Parathyroid adenoma (tissue), 2 donors: ENCODE results near the gene SCAND1.
"Not testable (repeated sequence)": the region's sequence is repeated elsewhere in the genome, so short reads cannot be mapped to it uniquely, and the experiment has no call there.

Experiments
- H2AFZ ChIP-seq: fragments of 300-600 bp; sonication (generic); one replicate; pipeline ENCODE4 v1.7.0; 2017; ENCODE audit warnings: antibody characterized with exemption, mild to moderate bottlenecking
- H3K27ac ChIP-seq: fragments of 300-600 bp; sonication (generic); one replicate; pipeline ENCODE4 v1.7.0; 2017
- H3K27me3 ChIP-seq: fragments of 300-600 bp; sonication (generic); one replicate; pipeline ENCODE4 v1.7.0; 2017; ENCODE audit warnings: low read length; ENCODE audit not compliant: control insufficient read depth, insufficient read depth
- H3K36me3 ChIP-seq: fragments of 300-600 bp; sonication (generic); one replicate; pipeline ENCODE4 v1.7.0; 2017; ENCODE audit warnings: low read length; ENCODE audit not compliant: control insufficient read depth, insufficient read depth
- H3K4me1 ChIP-seq: fragments of 300-600 bp; sonication (generic); one replicate; pipeline ENCODE4 v1.7.0; 2017; ENCODE audit warnings: control low read depth
- H3K4me2 ChIP-seq: fragments of 300-600 bp; sonication (generic); one replicate; pipeline ENCODE4 v1.7.0; 2017; ENCODE audit warnings: low read length
- H3K4me3 ChIP-seq: fragments of 300-600 bp; sonication (generic); one replicate; pipeline ENCODE4 v1.7.0; 2017; ENCODE audit warnings: low read depth, low read length
- H3K79me2 ChIP-seq: fragments of 300-600 bp; sonication (generic); one replicate; pipeline ENCODE4 v1.7.0; 2017; ENCODE audit warnings: control low read depth
- H3K9ac ChIP-seq: fragments of 300-600 bp; sonication (generic); one replicate; pipeline ENCODE4 v1.7.0; 2017; ENCODE audit warnings: mild to moderate bottlenecking
- H3K9me3 ChIP-seq: fragments of 300-600 bp; sonication (generic); one replicate; pipeline ENCODE4 v1.7.0; 2017; ENCODE audit warnings: low read length; ENCODE audit not compliant: control insufficient read depth
- TF ChIP-seq, protein P1 (sequence below): fragments of 300-600 bp; sonication (generic); IDR thresholded peaks from one replicate; pipeline ENCODE4 v1.7.0; 2017; ENCODE audit warnings: antibody characterized with exemption, mild to moderate bottlenecking
- donor health status: primary hyperparathyroidism.

The SCAND1 gene

DNA sequence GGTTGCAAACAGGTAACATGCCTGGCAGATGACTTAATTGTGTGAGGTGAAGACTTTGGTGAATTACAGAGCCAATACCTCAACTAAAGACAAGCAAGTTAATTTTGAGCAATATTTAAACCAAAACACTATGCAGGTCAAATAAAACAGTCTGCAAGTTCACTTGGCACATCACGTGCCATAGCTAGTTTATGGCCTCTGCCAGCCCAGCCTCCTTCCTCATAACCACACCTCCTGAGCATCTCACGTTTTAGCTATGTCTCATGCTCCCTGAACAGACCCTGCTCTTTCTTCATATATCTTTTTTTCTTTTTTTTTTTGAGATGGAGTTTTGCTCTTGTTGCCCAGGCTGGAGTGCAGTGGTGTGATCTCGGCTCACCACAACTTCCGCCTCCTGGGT, 9.6 kb upstream of the SCAND1 start:
- no peaks in the 10 kb centered on the region for H3K27me3 ChIP-seq
- no peak overlapping the region for H3K4me2 ChIP-seq
- H2AFZ ChIP-seq: no peak overlapping the region
- H3K79me2 ChIP-seq: no peaks in the 10 kb centered on the region
- H3K4me1 ChIP-seq: no peaks in the 10 kb centered on the region
- no peaks in the 10 kb centered on the region for H3K9me3 ChIP-seq
- no peaks in the 10 kb centered on the region for H3K36me3 ChIP-seq
- H3K27ac ChIP-seq: no peak overlapping the region
- H3K9ac ChIP-seq: no peak overlapping the region
- H3K4me3 ChIP-seq: no peak overlapping the region
- TF ChIP-seq, protein P1, sequence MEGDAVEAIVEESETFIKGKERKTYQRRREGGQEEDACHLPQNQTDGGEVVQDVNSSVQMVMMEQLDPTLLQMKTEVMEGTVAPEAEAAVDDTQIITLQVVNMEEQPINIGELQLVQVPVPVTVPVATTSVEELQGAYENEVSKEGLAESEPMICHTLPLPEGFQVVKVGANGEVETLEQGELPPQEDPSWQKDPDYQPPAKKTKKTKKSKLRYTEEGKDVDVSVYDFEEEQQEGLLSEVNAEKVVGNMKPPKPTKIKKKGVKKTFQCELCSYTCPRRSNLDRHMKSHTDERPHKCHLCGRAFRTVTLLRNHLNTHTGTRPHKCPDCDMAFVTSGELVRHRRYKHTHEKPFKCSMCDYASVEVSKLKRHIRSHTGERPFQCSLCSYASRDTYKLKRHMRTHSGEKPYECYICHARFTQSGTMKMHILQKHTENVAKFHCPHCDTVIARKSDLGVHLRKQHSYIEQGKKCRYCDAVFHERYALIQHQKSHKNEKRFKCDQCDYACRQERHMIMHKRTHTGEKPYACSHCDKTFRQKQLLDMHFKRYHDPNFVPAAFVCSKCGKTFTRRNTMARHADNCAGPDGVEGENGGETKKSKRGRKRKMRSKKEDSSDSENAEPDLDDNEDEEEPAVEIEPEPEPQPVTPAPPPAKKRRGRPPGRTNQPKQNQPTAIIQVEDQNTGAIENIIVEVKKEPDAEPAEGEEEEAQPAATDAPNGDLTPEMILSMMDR: no peak

DNA sequence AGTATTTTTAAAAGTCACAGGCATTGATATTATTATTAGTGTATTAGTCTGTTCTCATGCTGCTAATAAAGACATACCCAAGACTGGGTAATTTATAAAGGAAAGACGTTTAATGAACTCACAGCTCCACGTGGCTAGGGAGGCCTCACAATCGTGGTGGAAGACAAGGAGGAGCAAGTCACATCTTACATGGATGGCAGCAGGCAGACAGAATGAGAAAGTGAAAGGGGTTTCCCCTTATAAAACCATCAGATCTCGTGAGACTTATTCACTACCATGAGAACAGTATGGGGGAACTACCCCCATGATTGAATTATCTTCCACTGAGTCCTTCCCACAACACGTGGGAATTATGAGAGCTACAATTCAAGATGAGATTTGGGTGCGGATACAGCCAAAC, 5.0 kb upstream of the SCAND1 start:
- not testable (repeated sequence) for H3K9ac ChIP-seq, H3K27me3 ChIP-seq, H3K27ac ChIP-seq

DNA sequence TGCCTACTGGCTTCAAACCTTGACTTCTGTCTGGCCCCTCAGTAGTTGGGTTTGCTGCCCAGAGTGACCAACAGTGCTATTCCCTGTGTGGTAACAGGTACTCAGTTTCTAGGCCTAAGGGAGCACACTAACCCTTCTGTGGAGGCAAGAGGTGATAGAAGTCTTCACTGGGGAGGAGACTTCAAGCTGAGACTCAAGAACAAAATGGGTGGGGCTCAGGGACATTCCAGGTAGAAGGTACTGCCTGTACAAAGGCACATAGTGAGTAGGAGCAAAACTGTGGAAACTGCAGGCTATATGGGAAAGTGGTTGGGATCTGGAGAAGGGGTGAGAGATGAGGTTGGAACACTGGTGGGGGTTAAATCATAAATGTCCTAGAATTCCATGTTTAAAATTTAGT, 2.3 kb upstream of the SCAND1 start:
- TF ChIP-seq, protein P1: no peak
- H3K79me2 ChIP-seq: no peaks in the 10 kb centered on the region
- H3K9ac ChIP-seq: no peak overlapping the region
- H3K27me3 ChIP-seq: no peaks in the 10 kb centered on the region
- H3K9me3 ChIP-seq: no peaks in the 10 kb centered on the region
- no peak overlapping the region for H2AFZ ChIP-seq
- peaks cover 10% of the 10 kb centered on the region for H3K4me1 ChIP-seq
- no peak overlapping the region for H3K4me3 ChIP-seq
- no peak overlapping the region for H3K27ac ChIP-seq
- no peak overlapping the region for H3K4me2 ChIP-seq
- H3K36me3 ChIP-seq: no peaks in the 10 kb centered on the region

More for the DNA sequence above, 5.0 kb upstream of the SCAND1 start:
- not testable (repeated sequence) for H3K4me3 ChIP-seq, H3K4me2 ChIP-seq, H2AFZ ChIP-seq, H3K9me3 ChIP-seq, H3K4me1 ChIP-seq, H3K79me2 ChIP-seq, H3K36me3 ChIP-seq

DNA sequence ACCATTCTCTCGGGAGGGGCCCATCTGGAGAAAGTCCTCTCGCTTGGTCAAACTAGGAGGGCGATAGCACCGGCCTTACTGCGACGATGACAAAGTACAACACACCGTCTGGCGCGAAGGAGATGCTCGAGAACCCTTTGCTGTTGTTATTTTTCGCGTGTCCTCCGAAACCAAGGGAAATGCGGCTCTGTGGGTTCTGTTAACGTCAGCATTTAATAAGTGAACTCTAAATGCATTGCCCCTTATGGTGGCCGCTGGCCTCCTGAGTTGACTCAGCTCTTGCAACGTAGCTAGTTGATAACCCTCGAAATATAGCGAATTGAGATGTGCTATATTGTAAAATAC, 577 bp upstream of the SCAND1 start:
- Histone ChIP-seq H3K9me3 (no peaks in the 10 kb centered on the region), H3K79me2 (no peaks in the 10 kb centered on the region), H3K4me1 (peaks cover 10% of the 10 kb centered on the region), H3K27me3 (no peaks in the 10 kb centered on the region), H3K9ac (peak overlapping the region; percentile 59), H2AFZ (peak overlapping the region; percentile 92), H3K36me3 (no peaks in the 10 kb centered on the region), H3K4me2 (peak overlapping the region; percentile 94), H3K27ac (peak overlapping the region; percentile 98), H3K4me3 (peak overlapping the region; percentile 94)
- TF ChIP-seq, protein P1: no peak

DNA sequence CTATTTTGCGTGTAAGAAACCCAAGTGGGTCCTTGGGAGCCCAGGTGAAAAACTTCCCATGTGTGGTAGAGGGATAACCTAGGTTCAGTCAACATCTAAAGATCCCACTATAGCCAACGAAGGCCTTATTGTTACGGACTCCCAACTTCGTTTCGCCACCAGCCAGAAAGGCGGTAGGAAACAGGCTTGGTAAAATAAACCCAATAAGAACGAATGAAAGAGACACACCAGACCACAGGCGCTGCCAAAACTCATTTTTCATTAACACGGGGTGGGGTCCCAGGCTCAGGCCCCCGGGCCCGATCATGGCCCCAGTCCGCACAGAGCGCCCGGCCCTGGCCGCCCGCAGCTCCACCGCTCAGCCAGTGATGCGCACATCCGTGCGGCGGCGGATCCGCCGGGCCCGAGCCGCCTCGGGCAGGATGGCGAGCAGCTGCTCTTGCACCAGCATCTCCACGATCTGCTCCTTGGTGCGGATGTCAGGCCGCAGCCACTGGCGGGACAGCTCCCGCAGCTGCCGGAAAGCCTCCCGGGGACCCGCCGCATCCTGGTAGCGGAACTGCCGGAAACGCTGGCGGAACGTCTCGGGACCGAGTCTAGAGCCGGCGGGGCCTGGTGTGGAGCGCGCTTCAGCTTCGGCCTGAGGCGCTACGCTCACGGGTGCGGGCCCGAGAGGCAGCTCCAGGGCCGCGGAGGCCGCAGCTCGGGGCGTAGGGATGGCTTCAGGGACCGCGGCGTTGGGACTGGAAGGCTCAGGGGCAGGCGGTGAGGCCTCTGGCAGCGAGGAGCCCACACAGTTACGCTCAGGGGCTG, 709 bp downstream of the SCAND1 start:
- peak overlapping the region; percentile 87 for H3K9ac ChIP-seq
- peak overlapping the region; percentile 94 for H3K4me3 ChIP-seq
- H3K27me3 ChIP-seq: no peaks in the 10 kb centered on the region
- H3K4me2 ChIP-seq: peak overlapping the region; percentile 94
- no peaks in the 10 kb centered on the region for H3K9me3 ChIP-seq
- peaks cover 10% of the 10 kb centered on the region for H3K4me1 ChIP-seq
- no peaks in the 10 kb centered on the region for H3K36me3 ChIP-seq
- peak overlapping the region; percentile 98 for H3K27ac ChIP-seq
- TF ChIP-seq, protein P1: no peak
- H3K79me2 ChIP-seq: no peaks in the 10 kb centered on the region
- H2AFZ ChIP-seq: peak overlapping the region; percentile 92
